Embryonic facial prominence (tissue), 1 donor: ENCODE data around the gene MTHFD1L.
"Not testable (repeated sequence)": the region's sequence is repeated elsewhere in the genome, so short reads cannot be mapped to it uniquely, and the experiment has no call there.

ENCODE experiments used
- DNase-seq: peaks from one replicate; pipeline ENCODE4 v3.0.0-alpha.2; 2016; ENCODE audit errors: extremely low spot score

MTHFD1L gene

DNA sequence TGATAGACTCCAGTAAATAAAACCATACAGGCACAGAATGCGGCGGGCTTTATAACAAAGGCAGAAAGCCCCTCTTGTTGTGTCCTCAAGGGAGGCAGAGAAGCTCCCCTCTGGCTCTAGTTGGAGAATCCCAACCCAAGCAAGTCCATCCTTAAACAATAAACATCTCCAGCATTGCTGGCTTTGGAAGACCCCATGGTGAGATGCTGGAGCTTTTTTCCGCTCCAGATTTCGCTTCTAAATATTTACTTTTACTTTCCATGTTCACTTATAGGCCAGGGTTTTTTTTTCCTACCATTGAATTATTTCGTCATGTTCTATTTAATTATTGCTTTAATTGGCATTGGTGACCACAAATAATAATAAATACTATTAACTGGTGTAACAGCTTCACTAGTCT is 176.2 kb downstream of the MTHFD1L start:
- DNase-seq, result no peak

DNA sequence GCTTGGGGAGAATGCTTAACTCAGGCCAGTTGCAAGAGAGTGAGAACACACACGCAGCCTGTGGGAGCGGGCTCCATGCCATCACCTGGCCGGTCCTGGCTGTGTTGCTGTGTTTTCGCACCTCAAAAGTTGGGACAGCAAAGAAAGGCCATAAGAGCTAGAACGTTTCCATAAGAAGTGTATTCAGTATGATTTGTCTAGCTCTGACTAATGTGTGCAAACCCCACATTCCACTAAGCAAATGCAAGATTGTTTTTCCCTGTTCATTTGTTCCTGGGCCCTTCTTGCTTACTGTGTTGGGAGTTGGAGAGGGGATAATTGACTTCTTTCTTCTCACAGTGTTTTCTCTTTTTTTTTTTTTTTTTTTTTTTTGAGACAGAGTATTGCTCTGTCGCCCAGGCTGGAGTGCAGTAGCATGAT is 177.4 kb downstream of the MTHFD1L start:
- DNase-seq, result not testable (repeated sequence)

DNA sequence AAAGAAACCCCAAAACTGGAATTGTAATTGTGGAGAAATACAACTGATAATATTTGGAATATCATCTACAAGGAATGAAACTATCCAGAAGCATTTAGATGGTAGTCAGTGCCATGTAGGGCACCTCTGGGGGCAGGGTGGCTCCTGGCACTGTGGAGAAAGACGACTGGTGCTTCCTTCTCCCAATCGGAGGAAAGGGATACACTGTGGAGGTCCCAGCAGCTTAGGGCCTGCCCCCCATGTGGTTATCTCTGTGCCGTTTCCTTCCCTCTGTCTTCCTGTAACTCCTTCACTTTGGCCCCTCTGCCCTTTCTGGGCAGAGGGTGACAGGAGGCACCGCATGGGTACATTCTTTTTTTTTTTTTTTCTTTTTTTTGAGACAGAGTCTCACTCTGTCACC is 178.4 kb downstream of the MTHFD1L start:
- DNase-seq, result no peak

DNA sequence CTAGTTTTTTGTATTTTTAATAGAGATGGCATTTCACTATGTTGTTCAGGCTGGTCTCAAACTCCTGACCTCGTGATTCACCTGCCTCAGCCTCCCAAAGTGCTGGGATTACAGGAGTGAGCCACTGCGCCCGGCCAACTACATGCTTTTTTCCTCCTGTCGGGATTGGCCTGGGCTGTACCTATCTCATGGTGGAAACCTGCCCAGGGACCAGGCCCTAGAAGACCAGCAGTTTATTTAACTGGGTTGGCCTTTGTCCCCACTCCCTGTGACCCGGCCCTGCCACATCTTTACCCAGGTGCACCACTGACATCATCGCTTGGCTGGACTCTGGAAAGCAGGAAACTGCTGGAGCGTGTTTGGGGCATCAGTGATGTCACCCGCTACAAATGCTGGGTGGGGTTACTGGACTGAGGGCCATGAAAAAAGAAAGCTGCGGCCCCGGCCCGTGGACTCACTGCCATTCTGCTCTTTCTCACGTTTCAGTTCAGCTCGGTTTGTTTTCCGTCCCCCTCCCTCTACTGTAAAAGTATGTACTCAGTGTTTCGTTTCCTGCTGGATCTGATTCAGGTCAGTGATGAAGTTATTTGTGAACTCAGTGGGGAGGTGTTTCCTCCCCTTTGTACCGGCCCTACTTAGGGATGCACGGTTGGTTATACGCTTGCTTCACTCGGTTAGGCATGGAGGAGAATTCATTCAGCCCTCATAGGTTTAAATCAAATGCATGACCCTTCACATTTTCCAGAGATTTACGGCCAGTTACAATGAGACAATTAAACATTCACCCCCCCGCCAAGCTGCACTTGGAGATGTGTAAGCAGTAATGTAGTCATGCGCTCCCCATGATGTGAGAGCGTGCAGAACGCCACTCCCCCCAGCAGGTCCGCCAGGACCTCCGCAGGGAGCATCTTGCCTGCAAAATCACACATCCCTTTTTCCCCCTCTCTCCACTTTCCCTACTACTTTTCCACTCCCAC is 179.3 kb downstream of the MTHFD1L start:
- DNase-seq, result no peak

DNA sequence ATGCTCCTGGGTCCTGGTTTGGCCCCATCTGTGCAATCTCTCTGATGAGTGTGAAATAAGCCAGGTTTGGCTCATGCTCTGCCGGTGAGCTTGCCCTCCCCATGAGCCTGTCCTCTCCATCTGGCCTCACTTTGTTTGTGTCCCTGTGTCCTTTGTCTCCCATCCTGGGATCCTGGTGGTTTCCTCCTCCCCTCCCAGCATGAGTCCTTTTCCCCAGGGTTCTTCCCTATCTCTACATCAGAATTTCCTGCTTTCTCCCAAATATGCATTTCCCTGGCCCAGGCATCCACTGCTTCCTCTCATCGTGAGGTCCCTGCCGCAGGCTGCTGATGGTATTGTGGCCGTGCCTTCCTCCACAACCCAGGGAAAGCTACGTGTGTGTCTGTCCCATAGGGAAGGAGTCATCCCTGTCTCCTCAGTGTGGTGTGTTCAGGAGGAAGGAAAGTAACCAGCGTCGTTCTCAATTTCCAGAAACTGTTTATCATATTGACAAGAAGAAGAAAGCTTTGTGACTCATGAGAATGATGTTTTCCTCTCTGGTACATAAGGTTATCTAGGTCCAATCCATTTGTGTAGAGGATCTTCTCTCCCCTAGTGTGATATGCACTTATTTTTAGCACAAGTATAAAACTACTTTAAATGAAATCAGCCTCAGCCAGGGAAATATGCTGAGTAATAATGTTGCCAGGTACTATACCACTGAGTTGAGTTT is 180.2 kb downstream of the MTHFD1L start:
- DNase-seq, result not testable (repeated sequence)

DNA sequence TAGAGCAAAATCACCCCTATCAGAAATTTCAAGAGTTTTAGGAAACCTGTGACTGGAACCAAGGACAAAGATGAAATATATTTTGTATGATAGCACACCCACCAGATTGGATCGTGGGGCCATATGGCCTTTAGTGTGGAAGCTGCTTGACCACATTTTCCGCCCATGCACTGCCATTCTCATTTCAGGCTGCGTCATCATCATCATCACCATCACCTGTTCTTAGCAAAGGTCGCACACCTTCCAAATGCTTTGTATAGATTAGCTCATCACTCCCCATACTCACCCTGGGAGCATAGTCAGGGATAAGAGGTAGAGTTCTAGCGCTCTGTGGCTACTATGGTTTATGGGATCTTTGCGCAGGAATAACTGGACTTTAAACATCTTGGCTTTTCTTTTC is 185.7 kb downstream of the MTHFD1L start:
- no peak for DNase-seq

DNA sequence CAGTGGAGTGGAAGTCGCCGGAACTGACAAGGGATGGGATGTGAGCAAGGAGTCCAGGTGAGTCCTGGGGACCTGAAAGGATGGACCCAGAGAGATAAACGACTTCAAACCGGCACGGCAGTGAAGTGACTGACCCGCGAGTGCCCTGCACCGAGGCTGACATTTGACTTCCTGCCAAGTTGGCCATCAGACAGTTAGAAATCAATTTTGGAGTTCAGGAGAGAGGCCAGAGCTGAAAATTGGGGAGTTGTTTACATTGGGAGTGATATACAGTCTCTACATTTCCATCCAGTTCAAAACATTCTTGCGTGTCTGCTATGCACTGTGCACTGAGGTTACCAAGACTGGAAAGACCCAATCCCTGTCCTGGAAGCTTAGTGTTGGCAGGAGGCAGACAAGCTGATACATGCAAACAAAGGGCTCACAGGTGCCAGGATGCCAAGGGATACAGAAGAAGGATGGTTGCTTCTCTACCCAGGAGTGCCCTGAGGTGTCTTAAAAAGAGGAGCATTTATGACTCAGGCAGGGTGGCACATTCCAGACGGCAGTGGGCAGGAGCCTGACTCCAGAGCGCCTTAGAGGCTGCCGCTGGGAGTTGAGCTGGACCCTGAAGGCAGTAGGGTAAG is 186.6 kb downstream of the MTHFD1L start:
- no peak for DNase-seq

DNA sequence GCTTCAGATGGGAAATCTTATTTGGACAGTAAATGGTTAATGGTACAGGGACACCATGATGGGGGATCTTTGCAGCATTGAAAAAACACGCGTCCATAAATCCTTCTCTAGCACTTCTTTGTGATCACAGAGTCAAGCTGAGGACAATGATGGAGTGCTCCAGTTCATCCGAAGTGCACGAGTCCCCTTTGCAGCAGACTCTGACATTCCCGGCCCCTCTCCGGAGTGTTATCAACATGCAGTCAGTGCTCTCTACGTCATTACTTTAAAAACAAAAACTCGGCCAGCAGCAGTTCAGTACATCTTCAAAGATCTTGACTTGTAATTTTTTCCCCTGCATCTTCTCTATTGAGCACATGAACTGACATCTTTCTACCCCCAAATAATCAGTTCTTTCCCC is 188.8 kb downstream of the MTHFD1L start:
- DNase-seq, result no peak

DNA sequence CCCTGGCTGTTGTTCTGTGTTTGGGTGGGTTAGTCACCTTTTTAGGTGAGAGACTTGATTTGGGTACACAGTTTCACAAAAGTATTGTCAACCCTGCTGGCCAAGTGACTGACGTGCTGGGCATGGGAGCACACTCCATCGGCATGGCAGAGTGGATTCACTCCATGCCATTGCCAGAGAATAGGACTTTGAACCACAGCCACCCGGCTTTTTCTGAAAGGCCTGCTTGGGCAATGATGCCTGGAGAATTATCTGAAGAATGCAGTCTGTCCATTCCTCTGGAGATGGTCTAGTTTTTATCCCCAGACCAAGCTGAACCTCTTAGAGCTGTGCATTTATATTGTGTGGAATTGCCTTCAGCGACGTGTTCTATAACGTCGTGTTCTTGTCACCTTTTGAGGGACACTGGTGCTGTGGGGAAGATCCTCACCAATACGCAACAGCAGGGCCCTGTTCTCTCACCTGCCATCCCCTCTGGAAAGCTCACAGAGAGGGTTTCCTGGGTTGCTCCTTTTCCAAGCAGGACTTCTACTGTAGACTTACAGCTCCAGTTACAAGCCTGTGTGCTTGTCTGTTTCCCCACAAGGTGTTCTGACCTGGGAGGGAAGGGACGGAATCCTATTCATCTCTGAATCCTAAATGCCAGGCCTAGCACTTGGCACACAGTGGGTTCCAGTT is 190.9 kb downstream of the MTHFD1L start:
- no peak for DNase-seq

DNA sequence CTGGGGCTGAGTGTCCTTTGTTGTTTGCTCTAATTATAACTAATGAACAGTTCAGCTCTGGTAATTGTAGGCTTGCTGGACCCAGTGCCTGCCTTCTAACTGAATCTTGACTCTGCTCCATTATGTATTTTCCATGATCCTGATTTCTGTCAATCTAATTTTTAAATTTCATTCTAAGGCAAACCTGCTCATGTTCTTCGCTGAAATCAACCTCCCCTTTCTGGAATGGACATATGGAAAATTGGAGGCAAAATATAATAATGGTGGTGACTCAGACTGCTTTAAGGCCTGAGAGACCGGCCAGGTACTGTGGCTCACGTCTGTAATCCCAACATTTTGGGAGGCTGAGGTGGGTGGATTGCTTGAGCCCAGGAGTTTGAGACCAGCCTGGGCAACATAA is 191.6 kb downstream of the MTHFD1L start:
- DNase-seq, result no peak

DNA sequence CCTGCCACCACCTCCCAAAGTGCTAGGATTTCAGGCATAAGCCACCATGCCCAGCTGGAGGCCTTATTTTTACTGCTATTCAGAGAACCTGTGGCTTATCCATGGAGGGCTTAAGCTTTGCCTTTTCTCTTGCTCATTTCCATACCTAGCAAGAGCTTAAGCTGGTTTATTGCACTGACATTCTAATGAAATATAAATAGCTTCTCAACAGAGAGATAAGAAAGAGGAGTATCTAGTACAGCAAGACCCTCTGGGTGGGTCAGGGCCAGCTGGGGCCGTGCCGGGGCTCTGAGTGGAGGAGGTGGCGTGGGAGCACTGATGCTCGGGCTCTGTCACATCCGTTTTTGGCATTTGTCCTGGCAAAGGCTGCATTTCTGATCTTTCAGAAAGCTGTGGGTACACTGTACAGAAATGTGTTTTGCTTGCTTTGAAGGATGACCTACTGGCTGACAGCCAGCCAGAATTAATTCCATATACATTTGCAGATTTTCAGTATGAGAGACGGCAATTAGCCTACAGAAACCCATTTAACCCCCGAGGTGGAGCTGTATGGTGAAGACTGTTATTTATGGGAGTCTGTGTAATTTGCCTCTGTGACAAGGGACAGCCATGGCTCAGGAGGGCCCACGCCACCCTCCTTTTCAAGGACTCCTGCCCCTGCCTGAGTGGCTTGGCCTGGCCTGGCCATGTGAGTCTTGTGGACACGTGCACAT is 192.7 kb downstream of the MTHFD1L start:
- no peak for DNase-seq

DNA sequence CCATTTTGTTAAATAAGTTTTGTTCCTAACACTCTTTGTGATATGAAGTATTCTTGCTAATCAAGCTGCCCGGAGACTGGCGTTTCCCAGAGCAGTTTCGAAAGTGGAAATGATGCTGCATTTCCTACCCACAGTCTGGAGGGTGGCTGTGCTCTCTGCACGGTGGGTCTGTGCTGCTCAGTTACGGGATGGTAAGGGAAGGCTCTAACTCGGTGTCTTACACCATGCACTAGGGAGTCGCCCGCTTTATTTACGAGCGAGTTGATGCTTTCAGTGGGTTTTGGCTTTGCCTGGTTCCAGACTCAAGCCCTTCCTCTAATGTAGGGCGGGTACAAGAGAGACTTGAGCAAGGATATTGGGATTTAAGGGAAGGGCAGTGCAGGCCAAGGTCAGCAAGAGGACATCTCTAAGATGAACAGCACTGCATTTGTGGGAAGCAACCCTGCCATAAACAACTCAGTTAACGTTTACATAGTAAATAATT is 194.2 kb downstream of the MTHFD1L start:
- no peak for DNase-seq

DNA sequence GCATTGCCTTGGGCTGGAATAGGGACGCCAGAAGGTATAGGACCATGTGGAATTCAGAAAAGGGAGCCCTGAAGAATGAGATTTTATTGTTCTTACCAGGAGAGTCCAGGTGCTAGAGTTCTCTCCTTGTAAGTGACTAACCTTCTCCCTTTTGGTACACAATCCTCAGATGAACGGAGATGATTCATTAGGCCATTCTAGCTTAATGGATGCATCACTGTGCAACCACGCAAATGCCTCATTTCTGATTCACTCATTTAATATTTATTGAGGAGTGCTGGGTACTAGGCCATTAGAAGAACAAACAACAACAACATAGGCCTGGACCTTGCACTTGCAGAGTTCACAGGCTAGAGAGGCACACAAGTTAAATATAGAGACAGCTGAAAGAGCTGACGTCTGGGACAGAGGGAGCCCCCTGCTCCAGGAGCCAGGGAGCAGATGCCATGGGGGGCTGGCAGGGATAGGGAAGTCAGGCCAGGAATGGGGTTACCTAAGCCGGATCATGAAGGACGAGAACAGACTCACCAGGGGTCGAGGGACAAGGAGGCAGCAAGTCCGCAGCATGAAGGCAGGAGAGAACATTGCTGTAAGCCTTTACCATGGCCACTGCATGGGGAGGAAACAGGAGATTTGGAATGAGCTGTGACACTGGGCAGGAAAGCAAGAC is 194.7 kb downstream of the MTHFD1L start:
- DNase-seq, result no peak

DNA sequence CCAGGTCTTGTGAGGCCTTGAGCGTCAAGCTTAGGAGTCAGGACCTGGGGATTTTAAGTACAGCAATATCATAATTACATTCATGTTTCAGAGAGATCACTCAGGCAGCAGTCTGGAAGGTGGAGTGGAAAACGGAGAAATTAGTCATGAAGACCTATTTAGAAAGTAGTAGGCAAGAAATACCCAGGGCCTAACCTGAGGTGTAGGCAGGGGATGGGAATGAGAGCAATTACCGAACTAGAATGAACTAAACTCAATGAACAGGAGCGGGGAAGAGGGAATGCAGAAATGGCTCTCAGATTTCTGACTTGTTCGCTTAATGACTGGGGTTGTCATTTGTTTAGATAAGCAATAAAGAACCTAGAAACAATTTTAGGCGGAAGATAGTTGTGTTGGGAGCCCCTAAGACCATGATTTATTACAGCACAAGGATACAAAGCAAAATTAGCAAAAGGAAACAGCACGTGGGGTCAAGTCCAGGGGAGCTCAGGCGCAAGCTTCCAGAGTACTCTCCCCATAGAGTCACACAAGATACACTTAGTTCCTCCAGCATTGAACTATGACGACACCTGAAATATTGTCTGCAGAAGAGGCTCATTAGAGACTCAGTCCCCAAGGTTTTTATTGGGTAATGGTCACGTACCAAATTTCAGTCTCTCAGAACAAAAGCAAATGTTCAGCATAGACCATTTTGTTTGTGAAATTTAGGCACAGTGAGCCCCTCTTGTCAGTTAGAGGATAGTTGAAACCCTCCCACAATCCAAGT is 195.4 kb downstream of the MTHFD1L start:
- DNase-seq, result no peak

DNA sequence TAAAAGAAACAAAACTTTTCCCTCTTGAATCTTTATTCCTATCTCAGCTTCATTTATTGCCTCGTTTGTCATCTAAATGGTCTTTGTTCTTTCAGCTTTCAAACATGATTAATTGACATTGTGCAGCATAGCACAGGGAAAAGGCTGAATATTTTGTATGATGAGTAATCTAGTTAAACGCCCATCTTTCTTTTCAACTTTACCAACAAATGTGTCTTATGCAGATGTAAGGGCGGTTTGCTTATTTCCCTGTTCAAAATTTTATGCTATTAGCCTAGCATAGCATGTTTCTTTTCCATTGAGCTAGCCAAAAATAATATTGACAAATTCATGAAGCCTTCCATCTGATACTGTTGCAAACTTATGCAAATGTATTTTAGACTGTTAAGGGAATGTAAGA is 197.8 kb downstream of the MTHFD1L start:
- no peak for DNase-seq

DNA sequence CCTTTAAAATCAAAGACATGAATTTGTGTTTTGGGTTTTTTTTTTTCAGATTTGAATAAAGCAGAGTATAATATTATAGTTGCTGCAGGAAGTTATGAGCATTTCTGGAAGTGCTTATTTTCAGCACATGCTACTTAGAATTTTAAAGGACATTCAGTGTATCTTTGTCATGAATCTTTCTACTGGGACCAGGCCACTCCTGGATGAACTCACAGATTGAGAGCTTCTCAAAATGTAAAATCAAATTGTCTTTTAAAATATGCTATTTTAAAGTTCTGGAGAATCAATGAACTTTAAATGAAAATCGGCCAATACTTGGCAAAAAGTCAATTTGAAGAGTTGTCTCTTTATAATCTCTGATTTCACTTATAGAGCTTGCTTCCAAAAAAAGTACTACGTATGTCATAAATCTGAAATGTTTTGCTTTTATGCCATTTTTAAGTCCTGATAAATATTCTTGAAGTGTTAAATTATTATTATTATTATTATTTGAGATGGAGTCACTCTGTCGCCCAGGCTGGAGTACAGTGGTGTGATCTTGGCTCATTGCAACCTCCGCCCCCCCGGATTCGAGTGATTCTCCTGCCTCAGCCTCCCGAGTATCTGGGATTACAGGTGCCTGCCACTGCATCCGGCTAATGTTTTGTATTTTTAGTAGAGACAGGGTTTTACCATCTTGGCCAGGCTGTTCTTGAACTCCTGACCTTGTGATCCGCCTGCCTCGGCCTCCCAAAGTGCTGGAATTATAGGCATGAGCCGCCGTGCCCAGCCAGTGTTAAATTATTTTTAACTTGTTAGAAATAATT is 198.5 kb downstream of the MTHFD1L start:
- no peak for DNase-seq

DNA sequence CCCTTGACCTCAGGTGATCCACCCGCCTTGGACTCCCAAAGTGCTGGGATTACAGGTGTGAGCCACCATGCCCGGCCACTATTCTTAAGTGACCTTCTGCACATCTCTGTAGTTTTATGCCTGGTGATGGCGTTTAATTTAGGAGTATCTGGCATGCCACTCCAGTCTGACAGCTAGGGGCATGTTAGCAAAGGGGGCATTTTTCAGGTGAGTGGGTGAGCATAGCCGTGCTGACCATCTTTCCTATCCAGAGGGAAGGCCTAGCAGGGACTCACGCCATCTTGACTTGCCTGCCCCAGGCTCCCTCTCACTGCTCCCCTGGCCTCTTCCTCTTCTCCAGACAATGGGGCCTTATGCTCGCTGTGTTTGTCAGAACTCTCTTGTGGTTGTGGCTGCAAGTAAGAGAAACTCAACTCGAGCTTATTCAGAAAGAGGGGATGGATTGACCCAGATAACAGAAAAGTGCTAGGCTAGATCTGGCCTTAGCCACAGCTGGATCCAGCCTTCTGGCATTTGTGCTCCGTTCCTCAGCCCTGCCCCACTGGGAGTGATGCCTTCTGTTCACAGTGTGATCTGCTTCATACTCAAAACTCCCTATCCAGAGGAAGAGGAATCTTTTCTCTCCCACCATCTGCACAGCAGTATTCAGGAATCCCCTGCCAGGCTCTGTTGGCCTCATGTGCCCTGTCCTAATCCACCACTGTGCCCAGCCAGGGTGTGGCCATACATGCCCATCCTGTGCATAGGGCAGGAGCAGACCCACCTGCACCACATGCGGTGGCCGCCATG is 199.7 kb downstream of the MTHFD1L start:
- DNase-seq, result no peak
